Activated B cell treated with CpG ODN at 0.5 μM for 24 hours (primary cell): ENCODE measurements around the gene MSI2. TPM values are rescaled to one million over a fixed set of nuclear protein-coding genes. Genes with fewer than 3 reads are reported as not detected.

ENCODE experiments used
- ATAC-seq: fragments of 200-7000 bp; cut with Tn5 transposase; one replicate; pipeline ENCODE4 v1.10.0; 2021; ENCODE audit warnings: low read depth, mild to moderate bottlenecking, moderate library complexity
- CTCF ChIA-PET: fragments of 350-600 bp; sonication (Branson Sonifier 250); formaldehyde crosslinking; loops from one replicate; lab custom pipeline; 2021; ENCODE audit warnings: antibody characterized with exemption; lab: Charles Lee
- POLR2A ChIA-PET: fragments of 350-600 bp; sonication (Branson Sonifier 250); formaldehyde crosslinking; loops from one replicate; lab custom pipeline; 2021; ENCODE audit warnings: antibody characterized with exemption; lab: Charles Lee
- DNase-seq: peaks from one replicate; pipeline ENCODE4 v3.0.0; 2022
- H3K27ac Mint-ChIP-seq: one replicate; pipeline ENCODE4 v1.8.0; 2020; ENCODE audit warnings: mixed read lengths
- H3K27me3 Mint-ChIP-seq: one replicate; pipeline ENCODE4 v1.8.0; 2021; ENCODE audit warnings: mixed read lengths
- H3K36me3 Mint-ChIP-seq: one replicate; pipeline ENCODE4 v1.8.0; 2021; ENCODE audit warnings: low read depth, mixed read lengths
- H3K4me1 Mint-ChIP-seq: one replicate; pipeline ENCODE4 v1.8.0; 2021; ENCODE audit warnings: mixed read lengths
- H3K4me3 Mint-ChIP-seq: one replicate; pipeline ENCODE4 v1.8.0; 2020; ENCODE audit warnings: mild to moderate bottlenecking, mixed read lengths
- H3K9me3 Mint-ChIP-seq: one replicate; pipeline ENCODE4 v1.8.0; 2020; ENCODE audit warnings: mixed read lengths
- CTCF ChIP-seq: fragments of 200-600 bp; IDR thresholded peaks from one replicate; pipeline ENCODE4 v1.8.0; 2022; ENCODE audit warnings: antibody characterized with exemption, mild to moderate bottlenecking
- intact Hi-C: fragments of 100-400 bp; cut with micrococcal nuclease; formaldehyde crosslinking; loops from one replicate; pipeline ENCODE4 v1.15.1; 2024
- total RNA-seq: library from RNA; stranded (reverse); gene quantifications from 2 replicates; pipeline ENCODE4 v1.2.3, GENCODE V29; 2022

Gene MSI2
- total RNA-seq, 1 donor from 2014 or later: 102 TPM

- CTCF ChIA-PET: interaction anchor here (1.5 kb wide), 1 partner anchor 247 kb away, joined by 4 read pairs; no protein-coding TSS in a partner anchor
- H3K27ac Mint-ChIP-seq: no peak overlapping the region
These were observed 234.0 kb downstream of the MSI2 start for GRCh38 chr17:57490111-57490845.

DNA sequence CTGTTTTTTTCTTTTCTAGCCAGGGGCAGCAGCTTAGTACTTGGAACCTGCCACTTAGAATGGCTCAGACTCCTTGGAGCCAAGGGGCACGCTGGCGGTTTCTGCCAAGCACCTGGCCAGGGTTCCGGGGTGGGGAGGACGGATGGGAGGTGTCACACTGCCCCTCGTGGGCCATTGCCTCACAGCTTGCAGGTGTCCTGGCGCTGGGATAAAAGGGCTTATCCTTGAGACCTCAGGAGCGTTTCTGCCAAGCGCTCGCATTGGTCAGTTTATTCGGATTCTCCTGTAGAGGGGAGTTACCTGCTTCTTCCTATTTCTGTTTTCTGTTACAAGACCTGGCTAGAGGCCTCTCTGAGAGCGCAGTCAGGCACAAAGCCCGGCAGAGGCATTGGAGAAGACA, 234.6 kb downstream of the MSI2 start:
- Mint-ChIP-seq H3K36me3 (no peaks in the 10 kb centered on the region), H3K27me3 (no peaks in the 10 kb centered on the region), H3K4me1 (peaks cover 61% of the 10 kb centered on the region), H3K4me3 (no peak overlapping the region), H3K9me3 (no peaks in the 10 kb centered on the region), H3K27ac (no peak overlapping the region)
- CTCF ChIA-PET: interaction anchor here (1.5 kb wide), 1 partner anchor 248 kb away, joined by 4 read pairs; no protein-coding TSS in a partner anchor
- intact Hi-C loops: no loop called here
- no peak for ATAC-seq
- no peak for DNase-seq
- POLR2A ChIA-PET: no interaction called here
- TF ChIP-seq CTCF: no peak

More at GRCh38 chr17:57490111-57490845, 234.0 kb downstream of the MSI2 start:
- Mint-ChIP-seq H3K36me3 (no peaks in the 10 kb centered on the region), H3K9me3 (no peaks in the 10 kb centered on the region), H3K4me3 (no peak overlapping the region), H3K4me1 (peaks cover 62% of the 10 kb centered on the region), H3K27me3 (no peaks in the 10 kb centered on the region)
- no peak for TF ChIP-seq CTCF
- no peak for ATAC-seq
- intact Hi-C loops: no loop called here
- POLR2A ChIA-PET: no interaction called here
- DNase-seq: no peak

DNA sequence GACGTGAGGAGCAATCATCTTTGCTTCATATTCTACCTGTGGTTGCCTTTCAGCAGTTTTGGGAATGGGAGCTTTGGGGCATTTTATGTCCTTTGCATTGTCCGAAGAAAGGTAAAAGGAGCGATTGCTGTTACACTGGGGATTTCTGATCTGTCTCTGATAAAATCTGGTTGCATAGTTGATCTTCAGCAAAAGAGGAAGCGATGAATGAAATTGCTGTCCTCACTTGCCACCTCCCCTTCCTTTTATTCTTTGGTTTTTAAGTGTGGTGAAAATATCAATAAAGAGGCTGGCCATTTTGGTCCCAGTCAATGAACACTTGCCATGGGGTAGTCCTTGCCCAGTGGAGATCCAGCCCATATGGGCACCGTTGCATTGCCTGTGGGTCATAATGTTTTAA, 236.8 kb downstream of the MSI2 start:
- ChIA-PET POLR2A (no interaction called here), CTCF (no interaction called here)
- no peak overlapping the region for H3K4me3 Mint-ChIP-seq
- DNase-seq: no peak
- peaks cover 54% of the 10 kb centered on the region for H3K4me1 Mint-ChIP-seq
- no peak for TF ChIP-seq CTCF
- intact Hi-C loops: no loop called here
- no peaks in the 10 kb centered on the region for H3K27me3 Mint-ChIP-seq
- H3K9me3 Mint-ChIP-seq: no peaks in the 10 kb centered on the region
- no peaks in the 10 kb centered on the region for H3K36me3 Mint-ChIP-seq
- ATAC-seq: peak; percentile 14
- no peak overlapping the region for H3K27ac Mint-ChIP-seq

GRCh38 chr17:57493625-57494024, 237.3 kb downstream of the MSI2 start:
- DNase-seq (no peak), ATAC-seq (no peak)
- H3K36me3 Mint-ChIP-seq: no peaks in the 10 kb centered on the region
- POLR2A ChIA-PET: no interaction called here
- H3K4me3 Mint-ChIP-seq: no peak overlapping the region
- H3K4me1 Mint-ChIP-seq: peaks cover 59% of the 10 kb centered on the region
- H3K27me3 Mint-ChIP-seq: no peaks in the 10 kb centered on the region
- CTCF ChIA-PET: no interaction called here
- no peaks in the 10 kb centered on the region for H3K9me3 Mint-ChIP-seq
- intact Hi-C loops: no loop called here
- H3K27ac Mint-ChIP-seq: no peak overlapping the region
- no peak for TF ChIP-seq CTCF

DNA sequence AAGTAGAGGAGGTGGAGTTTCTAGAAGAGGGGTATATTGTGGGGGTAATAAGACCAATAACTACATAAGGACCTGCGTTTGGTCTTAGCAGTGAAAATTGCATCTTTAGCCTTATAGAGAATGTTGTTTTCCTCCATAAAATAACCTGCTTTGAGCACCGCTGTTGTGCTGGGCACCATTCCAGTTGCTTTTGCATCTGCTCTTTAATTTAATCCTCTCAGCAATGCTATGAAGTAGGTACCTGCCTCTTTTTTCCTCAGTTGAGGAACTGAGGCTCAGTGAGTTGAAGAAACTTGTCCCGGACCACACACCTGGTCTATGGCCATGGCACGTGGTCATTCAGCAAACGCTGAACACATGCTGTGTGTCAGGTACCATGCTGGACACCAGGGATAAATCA, 238.1 kb downstream of the MSI2 start:
- ATAC-seq (no peak), DNase-seq (no peak)
- H3K4me3 Mint-ChIP-seq: no peak overlapping the region
- no peak for TF ChIP-seq CTCF
- H3K9me3 Mint-ChIP-seq: no peaks in the 10 kb centered on the region
- ChIA-PET POLR2A (no interaction called here), CTCF (no interaction called here)
- peaks cover 56% of the 10 kb centered on the region for H3K4me1 Mint-ChIP-seq
- no peak overlapping the region for H3K27ac Mint-ChIP-seq
- intact Hi-C loops: no loop called here
- H3K27me3 Mint-ChIP-seq: no peaks in the 10 kb centered on the region
- H3K36me3 Mint-ChIP-seq: no peaks in the 10 kb centered on the region
